ENCODE measurements around the gene TNFSF4. TPM values are rescaled to one million over a fixed set of nuclear protein-coding genes. Genes with fewer than 3 reads are reported as not detected.

Gene TNFSF4
- total and polyA plus RNA-seq, 2 of the 13 experiments (the other 11 are each of a cell fraction or from before 2014, with no cell fraction given): 2.4 to 7.9 TPM

DNA sequence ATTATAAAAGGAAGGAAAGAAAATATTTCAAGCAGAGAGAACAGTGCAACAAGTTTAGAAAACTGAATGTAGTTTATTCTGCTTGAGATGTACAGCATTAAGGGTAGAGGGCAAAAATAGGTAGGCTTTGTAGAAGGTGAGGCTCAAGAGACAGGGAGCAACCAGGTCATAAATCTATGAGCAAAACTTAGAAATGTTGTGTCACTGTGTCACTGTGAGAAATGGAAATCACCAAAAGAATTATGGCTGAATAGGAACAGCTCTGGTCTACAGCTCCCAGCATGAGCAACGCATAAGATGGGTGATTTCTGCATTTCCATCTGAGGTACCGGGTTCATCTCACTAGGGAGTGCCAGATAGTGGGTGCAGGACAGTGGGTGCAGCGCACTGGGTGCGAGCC, 53.6 kb downstream of the TNFSF4 start:
- H3K27me3 ChIP-seq (ENCODE audit: control insufficient read depth in 1 of 2, insufficient read depth in 2 of 2, low read length in 2 of 2): no peaks in the 10 kb centered on the region
- H3K27ac ChIP-seq (ENCODE audit: extremely low read length, insufficient read depth, low read length): no peak overlapping the region
- 0 out of 6 replicates have a peak overlapping the region, but pooled peaks of 1 of the 3 experiments have one; percentile 23 for H3K4me3 ChIP-seq (replicated peaks in 1 of 3; ENCODE audit: insufficient read depth in 1 of 3, low read depth in 2 of 3, low read length in 3 of 3)
- H3K79me2 ChIP-seq (ENCODE audit: insufficient read depth, low read length): no peaks in the 10 kb centered on the region
- WGBS (ENCODE audit: low lambda C conversion rate): 33% methylated on average over 1 of the region's 4 CpGs
- DNase-seq (ENCODE audit: low spot score) (no peak), ATAC-seq (no peak), FAIRE-seq (no peak)
- peak overlapping the region; percentile 51 for H3K4me2 ChIP-seq (ENCODE audit: low read depth, low read length)
- no TSS peak for BruUV-seq (replicated peaks)
- H3K4me1 ChIP-seq (ENCODE audit: insufficient read depth, low read length): peaks cover 11% of the 10 kb centered on the region; the same call in 1 of the 2 replicates
- H4K20me1 ChIP-seq (ENCODE audit: insufficient read depth, low read length): no peaks in the 10 kb centered on the region
- ChIA-PET CTCF (ENCODE audit: low intra/inter-chr PET ratio, low total read pairs) (no interaction called here), POLR2A (no interaction called here)
- H3K9me3 ChIP-seq (ENCODE audit: low read length): peaks cover 13% of the 10 kb centered on the region; the same call in 1 of the 2 replicates
- H2AFZ ChIP-seq (ENCODE audit: low read length): no peak overlapping the region
- in situ Hi-C loops (cut with HindIII; ENCODE audit: extremely low pct_ligation_motif_present, low pct_unique_long_range_greater_than_20kb) (no loop called here), intact Hi-C loops (cut with micrococcal nuclease; ENCODE audit: unreplicated experiment) (no loop called here)
- H3K9ac ChIP-seq (ENCODE audit: insufficient read depth, low read depth, low read length): no peak overlapping the region
- TF ChIP-seq ZNF274 (CRISPR knock-in tag; IDR thresholded peaks at IDR 0.05): 0 out of 2 replicates have a peak, but pooled peaks have one; percentile 15
- TF ChIP-seq, protein P1, sequence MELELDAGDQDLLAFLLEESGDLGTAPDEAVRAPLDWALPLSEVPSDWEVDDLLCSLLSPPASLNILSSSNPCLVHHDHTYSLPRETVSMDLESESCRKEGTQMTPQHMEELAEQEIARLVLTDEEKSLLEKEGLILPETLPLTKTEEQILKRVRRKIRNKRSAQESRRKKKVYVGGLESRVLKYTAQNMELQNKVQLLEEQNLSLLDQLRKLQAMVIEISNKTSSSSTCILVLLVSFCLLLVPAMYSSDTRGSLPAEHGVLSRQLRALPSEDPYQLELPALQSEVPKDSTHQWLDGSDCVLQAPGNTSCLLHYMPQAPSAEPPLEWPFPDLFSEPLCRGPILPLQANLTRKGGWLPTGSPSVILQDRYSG (CRISPR knock-in tag; IDR thresholded peaks at IDR 0.05): no peak
- H3K36me3 ChIP-seq (replicated peaks in 1 of 2; ENCODE audit: control insufficient read depth in 1 of 2, insufficient read depth in 2 of 2, low read length in 2 of 2): no peaks in the 10 kb centered on the region

DNA sequence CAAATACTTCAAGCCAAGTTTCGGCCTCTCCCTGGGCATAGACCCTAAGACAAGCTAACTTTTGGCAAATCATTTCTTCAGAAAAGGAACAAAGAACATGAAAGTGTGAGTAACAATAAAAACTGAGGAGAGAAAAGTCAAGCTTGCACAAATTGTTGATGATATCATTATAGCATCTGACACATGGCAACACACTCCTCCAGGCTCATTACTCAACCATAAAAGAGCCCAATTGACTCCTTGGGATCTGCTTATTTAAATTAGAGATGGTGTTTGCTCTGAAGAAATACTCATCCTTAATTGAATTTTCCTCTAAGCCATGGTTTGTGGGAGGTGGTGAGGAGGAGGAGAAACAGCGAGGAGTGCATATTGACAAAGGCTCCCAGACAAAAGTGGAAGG, 54.5 kb downstream of the TNFSF4 start:
- Histone ChIP-seq H2AFZ (ENCODE audit: low read length) (no peak overlapping the region), H3K36me3 (replicated peaks in 1 of 2; ENCODE audit: control insufficient read depth in 1 of 2, insufficient read depth in 2 of 2, low read length in 2 of 2) (no peaks in the 10 kb centered on the region), H3K9ac (ENCODE audit: insufficient read depth, low read depth, low read length) (no peak overlapping the region), H3K27me3 (ENCODE audit: control insufficient read depth in 1 of 2, insufficient read depth in 2 of 2, low read length in 2 of 2) (no peaks in the 10 kb centered on the region), H3K4me3 (replicated peaks in 1 of 3; ENCODE audit: insufficient read depth in 1 of 3, low read depth in 2 of 3, low read length in 3 of 3) (no peak overlapping the region), H3K4me1 (ENCODE audit: insufficient read depth, low read length) (peaks cover 11% of the 10 kb centered on the region; the same call in 1 of the 2 replicates), H3K27ac (ENCODE audit: extremely low read length, insufficient read depth, low read length) (no peak overlapping the region), H4K20me1 (ENCODE audit: insufficient read depth, low read length) (no peaks in the 10 kb centered on the region), H3K79me2 (ENCODE audit: insufficient read depth, low read length) (no peaks in the 10 kb centered on the region), H3K4me2 (ENCODE audit: low read depth, low read length) (no peak overlapping the region), H3K9me3 (ENCODE audit: low read length) (peaks cover 13% of the 10 kb centered on the region; the same call in 1 of the 2 replicates)
- ATAC-seq (no peak), FAIRE-seq (no peak), DNase-seq (ENCODE audit: low spot score) (no peak)
- in situ Hi-C loops (cut with HindIII; ENCODE audit: extremely low pct_ligation_motif_present, low pct_unique_long_range_greater_than_20kb): no loop called here
- ChIA-PET POLR2A (no interaction called here), CTCF (ENCODE audit: low intra/inter-chr PET ratio, low total read pairs) (no interaction called here)
- intact Hi-C loops (cut with micrococcal nuclease; ENCODE audit: unreplicated experiment): no loop called here
- no TSS peak for BruUV-seq (replicated peaks)
- WGBS (ENCODE audit: low lambda C conversion rate): 50% methylated on average over 2 of the region's 2 CpGs
- no peak for TF ChIP-seq DNMT1 (CRISPR knock-in tag; IDR thresholded peaks at IDR 0.05)
- TF ChIP-seq, protein P2, sequence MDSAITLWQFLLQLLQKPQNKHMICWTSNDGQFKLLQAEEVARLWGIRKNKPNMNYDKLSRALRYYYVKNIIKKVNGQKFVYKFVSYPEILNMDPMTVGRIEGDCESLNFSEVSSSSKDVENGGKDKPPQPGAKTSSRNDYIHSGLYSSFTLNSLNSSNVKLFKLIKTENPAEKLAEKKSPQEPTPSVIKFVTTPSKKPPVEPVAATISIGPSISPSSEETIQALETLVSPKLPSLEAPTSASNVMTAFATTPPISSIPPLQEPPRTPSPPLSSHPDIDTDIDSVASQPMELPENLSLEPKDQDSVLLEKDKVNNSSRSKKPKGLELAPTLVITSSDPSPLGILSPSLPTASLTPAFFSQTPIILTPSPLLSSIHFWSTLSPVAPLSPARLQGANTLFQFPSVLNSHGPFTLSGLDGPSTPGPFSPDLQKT (CRISPR knock-in tag; IDR thresholded peaks at IDR 0.05; ENCODE audit: borderline replicate concordance): no peak
- TF ChIP-seq, protein P3, sequence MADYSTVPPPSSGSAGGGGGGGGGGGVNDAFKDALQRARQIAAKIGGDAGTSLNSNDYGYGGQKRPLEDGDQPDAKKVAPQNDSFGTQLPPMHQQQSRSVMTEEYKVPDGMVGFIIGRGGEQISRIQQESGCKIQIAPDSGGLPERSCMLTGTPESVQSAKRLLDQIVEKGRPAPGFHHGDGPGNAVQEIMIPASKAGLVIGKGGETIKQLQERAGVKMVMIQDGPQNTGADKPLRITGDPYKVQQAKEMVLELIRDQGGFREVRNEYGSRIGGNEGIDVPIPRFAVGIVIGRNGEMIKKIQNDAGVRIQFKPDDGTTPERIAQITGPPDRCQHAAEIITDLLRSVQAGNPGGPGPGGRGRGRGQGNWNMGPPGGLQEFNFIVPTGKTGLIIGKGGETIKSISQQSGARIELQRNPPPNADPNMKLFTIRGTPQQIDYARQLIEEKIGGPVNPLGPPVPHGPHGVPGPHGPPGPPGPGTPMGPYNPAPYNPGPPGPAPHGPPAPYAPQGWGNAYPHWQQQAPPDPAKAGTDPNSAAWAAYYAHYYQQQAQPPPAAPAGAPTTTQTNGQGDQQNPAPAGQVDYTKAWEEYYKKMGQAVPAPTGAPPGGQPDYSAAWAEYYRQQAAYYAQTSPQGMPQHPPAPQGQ (CRISPR knock-in tag; IDR thresholded peaks at IDR 0.05; ENCODE audit: borderline replicate concordance): no peak
- TF ChIP-seq, protein P4, sequence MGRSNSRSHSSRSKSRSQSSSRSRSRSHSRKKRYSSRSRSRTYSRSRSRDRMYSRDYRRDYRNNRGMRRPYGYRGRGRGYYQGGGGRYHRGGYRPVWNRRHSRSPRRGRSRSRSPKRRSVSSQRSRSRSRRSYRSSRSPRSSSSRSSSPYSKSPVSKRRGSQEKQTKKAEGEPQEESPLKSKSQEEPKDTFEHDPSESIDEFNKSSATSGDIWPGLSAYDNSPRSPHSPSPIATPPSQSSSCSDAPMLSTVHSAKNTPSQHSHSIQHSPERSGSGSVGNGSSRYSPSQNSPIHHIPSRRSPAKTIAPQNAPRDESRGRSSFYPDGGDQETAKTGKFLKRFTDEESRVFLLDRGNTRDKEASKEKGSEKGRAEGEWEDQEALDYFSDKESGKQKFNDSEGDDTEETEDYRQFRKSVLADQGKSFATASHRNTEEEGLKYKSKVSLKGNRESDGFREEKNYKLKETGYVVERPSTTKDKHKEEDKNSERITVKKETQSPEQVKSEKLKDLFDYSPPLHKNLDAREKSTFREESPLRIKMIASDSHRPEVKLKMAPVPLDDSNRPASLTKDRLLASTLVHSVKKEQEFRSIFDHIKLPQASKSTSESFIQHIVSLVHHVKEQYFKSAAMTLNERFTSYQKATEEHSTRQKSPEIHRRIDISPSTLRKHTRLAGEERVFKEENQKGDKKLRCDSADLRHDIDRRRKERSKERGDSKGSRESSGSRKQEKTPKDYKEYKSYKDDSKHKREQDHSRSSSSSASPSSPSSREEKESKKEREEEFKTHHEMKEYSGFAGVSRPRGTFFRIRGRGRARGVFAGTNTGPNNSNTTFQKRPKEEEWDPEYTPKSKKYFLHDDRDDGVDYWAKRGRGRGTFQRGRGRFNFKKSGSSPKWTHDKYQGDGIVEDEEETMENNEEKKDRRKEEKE (IDR thresholded peaks at IDR 0.05): no peak
- no peak for TF ChIP-seq ZNF101 (CRISPR knock-in tag; IDR thresholded peaks at IDR 0.05; ENCODE audit: borderline replicate concordance, low read depth)
- no peak for TF ChIP-seq SMAD3 (CRISPR knock-in tag; IDR thresholded peaks at IDR 0.05)
- TF ChIP-seq, protein P5, sequence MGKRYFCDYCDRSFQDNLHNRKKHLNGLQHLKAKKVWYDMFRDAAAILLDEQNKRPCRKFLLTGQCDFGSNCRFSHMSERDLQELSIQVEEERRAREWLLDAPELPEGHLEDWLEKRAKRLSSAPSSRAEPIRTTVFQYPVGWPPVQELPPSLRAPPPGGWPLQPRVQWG (CRISPR knock-in tag; IDR thresholded peaks at IDR 0.05; ENCODE audit: borderline replicate concordance, low read depth): no peak

Measured in HepG2 (cell line).